Neutrophil (primary cell): ENCODE measurements around the gene TMPO.

ENCODE experiments used
- H3K27ac ChIP-seq: fragments of 200-600 bp; sonication (generic); 2 replicates; pipeline ENCODE4 v1.5.1; 2016; ENCODE audit warnings: mild to moderate bottlenecking, moderate library complexity
- H3K27me3 ChIP-seq: fragments of 200-600 bp; sonication (generic); 2 replicates; pipeline ENCODE4 v1.6.0; 2016; ENCODE audit warnings: mild to moderate bottlenecking
- H3K36me3 ChIP-seq: fragments of 200-600 bp; sonication (generic); 2 replicates; pipeline ENCODE4 v1.5.1; 2017
- H3K4me1 ChIP-seq, 2 experiments: fragments of 200-600 bp in 1 of 2; sonication (generic) in 1 of 2; 1 replicate in 1 of 2; 2 replicates in 1 of 2; pipeline versions ENCODE4 v1.5.1 to v1.6.1; 2013 to 2016; ENCODE audit warnings: low read depth in 1 of 2, low read length in 1 of 2, mild to moderate bottlenecking in 1 of 2, moderate library complexity in 1 of 2; ENCODE audit not compliant: control insufficient read depth in 1 of 2, insufficient read depth in 1 of 2
- H3K4me3 ChIP-seq, 2 experiments: fragments of 200-600 bp in 1 of 2; sonication (generic) in 1 of 2; 1 replicate in 1 of 2; 2 replicates in 1 of 2; pipeline ENCODE4 v1.5.1; 2013 to 2016; ENCODE audit warnings: low read depth in 1 of 2, low read length in 1 of 2, mild to moderate bottlenecking in 1 of 2, moderate library complexity in 1 of 2
- H3K9me3 ChIP-seq: fragments of 200-600 bp; sonication (generic); 2 replicates; pipeline ENCODE4 v1.5.1; 2016
- CTCF ChIP-seq: fragments of 200-600 bp; sonication (generic); IDR thresholded peaks from 2 replicates; pipeline ENCODE4 v1.5.1; 2016; ENCODE audit warnings: antibody characterized with exemption

Gene TMPO

GRCh38 chr12:98578392-98578791 lies 63.0 kb downstream of the TMPO start:
- TF ChIP-seq CTCF, result no peak
- Histone ChIP-seq H3K4me1 (no peaks in the 10 kb centered on the region), H3K9me3 (no peaks in the 10 kb centered on the region), H3K36me3 (no peaks in the 10 kb centered on the region), H3K27ac (no peak overlapping the region), H3K4me3 (no peak overlapping the region), H3K27me3 (peaks cover 6% of the 10 kb centered on the region)

GRCh38 chr12:98578821-98579220 lies 63.4 kb downstream of the TMPO start:
- Histone ChIP-seq H3K4me3 (no peak overlapping the region), H3K27ac (no peak overlapping the region), H3K27me3 (peaks cover 6% of the 10 kb centered on the region), H3K36me3 (no peaks in the 10 kb centered on the region), H3K4me1 (no peaks in the 10 kb centered on the region), H3K9me3 (no peaks in the 10 kb centered on the region)
- TF ChIP-seq CTCF, result no peak

- no peaks in the 10 kb centered on the region for H3K9me3 ChIP-seq
- H3K4me1 ChIP-seq, result no peaks in the 10 kb centered on the region
- peaks cover 6% of the 10 kb centered on the region for H3K27me3 ChIP-seq
- no peak overlapping the region for H3K27ac ChIP-seq
- H3K4me3 ChIP-seq, result no peak overlapping the region
- no peak for TF ChIP-seq CTCF
- H3K36me3 ChIP-seq, result no peaks in the 10 kb centered on the region
Observed at GRCh38 chr12:98579347-98579746, 64.0 kb downstream of the TMPO start.

- no peak overlapping the region for H3K27ac ChIP-seq
- no peaks in the 10 kb centered on the region for H3K4me1 ChIP-seq
- H3K36me3 ChIP-seq, result no peaks in the 10 kb centered on the region
- TF ChIP-seq CTCF, result no peak
- H3K27me3 ChIP-seq, result peaks cover 6% of the 10 kb centered on the region
- H3K9me3 ChIP-seq, result no peaks in the 10 kb centered on the region
- H3K4me3 ChIP-seq, result no peak overlapping the region
Observed at GRCh38 chr12:98579835-98580234, 64.4 kb downstream of the TMPO start.

GRCh38 chr12:98580695-98581094 lies 65.3 kb downstream of the TMPO start:
- Histone ChIP-seq H3K9me3 (no peaks in the 10 kb centered on the region), H3K36me3 (no peaks in the 10 kb centered on the region), H3K27ac (no peak overlapping the region), H3K4me3 (no peak overlapping the region), H3K4me1 (no peaks in the 10 kb centered on the region), H3K27me3 (peaks cover 6% of the 10 kb centered on the region)
- TF ChIP-seq CTCF, result no peak

- TF ChIP-seq CTCF, result no peak
- Histone ChIP-seq H3K4me3 (no peak overlapping the region), H3K36me3 (no peaks in the 10 kb centered on the region), H3K9me3 (no peaks in the 10 kb centered on the region), H3K27ac (no peak overlapping the region), H3K27me3 (peaks cover 6% of the 10 kb centered on the region), H3K4me1 (no peaks in the 10 kb centered on the region)
Observed at GRCh38 chr12:98581101-98581500, 65.7 kb downstream of the TMPO start.
